MM.1S (cell line): ENCODE results near the gene ATP8B1.

Experiments
- DNase-seq: peaks from one replicate; pipeline ENCODE4 v3.0.0-alpha.2; 2015
- H2AFZ ChIP-seq: fragments of 300-600 bp; sonication (generic); 2 replicates; pipeline ENCODE4 v1.6.0; 2016; ENCODE audit warnings: antibody characterized with exemption, low read length
- H3F3A ChIP-seq: fragments of 300-600 bp; sonication (generic); 2 replicates; pipeline ENCODE4 v1.6.1; 2016; ENCODE audit warnings: mild to moderate bottlenecking, antibody characterized with exemption, low read length, moderate library complexity, mixed read lengths; ENCODE audit not compliant: insufficient read depth
- H3K27ac ChIP-seq: fragments of 300-600 bp; sonication (generic); 2 replicates; pipeline ENCODE4 v1.5.1; 2016; ENCODE audit warnings: mild to moderate bottlenecking, low read length
- H3K27me3 ChIP-seq: fragments of 300-600 bp; sonication (generic); replicated peaks from 2 replicates; pipeline ENCODE4 v1.6.0; 2016; ENCODE audit warnings: low read length; ENCODE audit not compliant: insufficient read depth
- H3K36me3 ChIP-seq: fragments of 300-600 bp; sonication (generic); replicated peaks from 2 replicates; pipeline ENCODE4 v1.6.1; 2016; ENCODE audit warnings: mild to moderate bottlenecking, low read length, mixed read lengths; ENCODE audit not compliant: insufficient read depth
- H3K4me1 ChIP-seq: fragments of 300-600 bp; sonication (generic); 2 replicates; pipeline ENCODE4 v1.6.1; 2016; ENCODE audit warnings: low read length, mixed read lengths
- H3K4me2 ChIP-seq: fragments of 300-600 bp; sonication (generic); 2 replicates; pipeline ENCODE4 v1.6.0; 2016; ENCODE audit warnings: low read depth, low read length
- H3K4me3 ChIP-seq: fragments of 300-600 bp; sonication (generic); 2 replicates; pipeline ENCODE4 v1.5.1; 2016; ENCODE audit warnings: low read length, mixed read lengths
- H3K79me2 ChIP-seq: fragments of 300-600 bp; sonication (generic); 2 replicates; pipeline ENCODE4 v1.6.1; 2016; ENCODE audit warnings: mixed run types, low read length, mixed read lengths
- H3K9ac ChIP-seq: fragments of 300-600 bp; sonication (generic); 2 replicates; pipeline ENCODE4 v1.6.1; 2016; ENCODE audit warnings: low read length, mixed read lengths
- H3K9me2 ChIP-seq: fragments of 300-600 bp; sonication (generic); replicated peaks from 2 replicates; pipeline ENCODE4 v1.6.1; 2016; ENCODE audit warnings: mild to moderate bottlenecking, low read length, mixed read lengths; ENCODE audit not compliant: insufficient read depth
- H3K9me3 ChIP-seq: fragments of 300-600 bp; sonication (generic); replicated peaks from 2 replicates; pipeline ENCODE4 v1.6.1; 2016; ENCODE audit warnings: mild to moderate bottlenecking, low read length, mixed read lengths; ENCODE audit not compliant: insufficient read depth
- H4K20me1 ChIP-seq: fragments of 300-600 bp; sonication (generic); 2 replicates; pipeline ENCODE4 v1.6.1; 2016; ENCODE audit warnings: mild to moderate bottlenecking, low read length, moderate library complexity, mixed read lengths; ENCODE audit not compliant: insufficient read depth
- CTCF ChIP-seq: fragments of 300-600 bp; sonication (generic); IDR thresholded peaks from 2 replicates; pipeline ENCODE4 v1.5.1; 2016; ENCODE audit warnings: antibody characterized with exemption, low read length, mixed read lengths
- EZH2 ChIP-seq: fragments of 300-600 bp; sonication (generic); optimal IDR thresholded peaks from 2 replicates; pipeline ENCODE3; 2017; ENCODE audit warnings: low read depth, mild to moderate bottlenecking, antibody characterized with exemption, low read length, mixed read lengths
- EZH2phosphoT487 ChIP-seq: fragments of 300-600 bp; sonication (generic); IDR thresholded peaks from 2 replicates; pipeline ENCODE4 v1.6.1; 2018; ENCODE audit warnings: antibody characterized with exemption, low read length

ATP8B1 gene

DNA sequence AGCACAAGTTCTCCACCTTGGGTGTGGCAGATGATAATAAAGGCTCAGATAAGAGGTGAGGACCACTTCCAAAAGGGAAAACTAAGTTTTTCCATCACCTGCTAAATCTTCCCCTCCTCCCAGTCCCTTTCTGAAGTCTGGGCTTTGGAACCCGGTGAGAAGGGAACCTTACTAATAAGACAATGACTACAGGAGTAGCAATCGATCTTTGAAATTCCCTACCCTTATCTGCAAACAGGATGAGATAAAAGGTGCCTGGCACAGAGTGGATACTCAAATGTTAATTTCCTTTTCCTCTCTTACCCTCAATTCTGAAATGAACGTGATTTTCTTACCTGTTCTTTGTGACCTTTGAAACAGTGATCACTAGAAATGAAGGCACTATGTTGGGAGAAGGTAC lies 111.8 kb downstream of the ATP8B1 start:
- no peaks in the 10 kb centered on the region for H4K20me1 ChIP-seq
- H3K36me3 ChIP-seq, result no peaks in the 10 kb centered on the region
- H3K9me2 ChIP-seq, result no peaks in the 10 kb centered on the region
- H3K79me2 ChIP-seq, result no peaks in the 10 kb centered on the region
- no peak overlapping the region for H3K4me3 ChIP-seq
- H3K27ac ChIP-seq, result no peak overlapping the region
- H2AFZ ChIP-seq, result no peak overlapping the region
- no peaks in the 10 kb centered on the region for H3K9me3 ChIP-seq
- TF ChIP-seq EZH2 (no peak), EZH2phosphoT487 (no peak), CTCF (no peak)
- no peak overlapping the region for H3K9ac ChIP-seq
- H3K4me2 ChIP-seq, result no peak overlapping the region
- no peaks in the 10 kb centered on the region for H3F3A ChIP-seq
- no peaks in the 10 kb centered on the region for H3K27me3 ChIP-seq
- H3K4me1 ChIP-seq, result no peaks in the 10 kb centered on the region
- DNase-seq, result no peak

GRCh38 chr18:57687970-57688369 lies 115.1 kb downstream of the ATP8B1 start:
- no peak for DNase-seq
- no peaks in the 10 kb centered on the region for H3K79me2 ChIP-seq
- H3K4me3 ChIP-seq, result no peak overlapping the region
- no peaks in the 10 kb centered on the region for H3K36me3 ChIP-seq
- no peak overlapping the region for H3K9ac ChIP-seq
- no peaks in the 10 kb centered on the region for H3K4me1 ChIP-seq
- H3K9me2 ChIP-seq, result no peaks in the 10 kb centered on the region
- H4K20me1 ChIP-seq, result no peaks in the 10 kb centered on the region
- no peak overlapping the region for H3K27ac ChIP-seq
- no peaks in the 10 kb centered on the region for H3F3A ChIP-seq
- H3K4me2 ChIP-seq, result no peak overlapping the region
- H2AFZ ChIP-seq, result no peak overlapping the region
- no peaks in the 10 kb centered on the region for H3K27me3 ChIP-seq
- no peak for TF ChIP-seq EZH2phosphoT487
- no peak for TF ChIP-seq EZH2
- TF ChIP-seq CTCF, result no peak
- H3K9me3 ChIP-seq, result no peaks in the 10 kb centered on the region

- Histone ChIP-seq H3K27me3 (no peaks in the 10 kb centered on the region), H3K4me3 (no peak overlapping the region), H3K9ac (no peak overlapping the region), H4K20me1 (no peaks in the 10 kb centered on the region), H3F3A (no peaks in the 10 kb centered on the region), H3K79me2 (no peaks in the 10 kb centered on the region), H2AFZ (no peak overlapping the region), H3K9me2 (no peaks in the 10 kb centered on the region), H3K36me3 (no peaks in the 10 kb centered on the region), H3K4me1 (no peaks in the 10 kb centered on the region), H3K27ac (no peak overlapping the region), H3K9me3 (no peaks in the 10 kb centered on the region), H3K4me2 (no peak overlapping the region)
- TF ChIP-seq EZH2phosphoT487, result no peak
- no peak for DNase-seq
Observed at GRCh38 chr18:57683470-57683869, 119.6 kb downstream of the ATP8B1 start.

DNA sequence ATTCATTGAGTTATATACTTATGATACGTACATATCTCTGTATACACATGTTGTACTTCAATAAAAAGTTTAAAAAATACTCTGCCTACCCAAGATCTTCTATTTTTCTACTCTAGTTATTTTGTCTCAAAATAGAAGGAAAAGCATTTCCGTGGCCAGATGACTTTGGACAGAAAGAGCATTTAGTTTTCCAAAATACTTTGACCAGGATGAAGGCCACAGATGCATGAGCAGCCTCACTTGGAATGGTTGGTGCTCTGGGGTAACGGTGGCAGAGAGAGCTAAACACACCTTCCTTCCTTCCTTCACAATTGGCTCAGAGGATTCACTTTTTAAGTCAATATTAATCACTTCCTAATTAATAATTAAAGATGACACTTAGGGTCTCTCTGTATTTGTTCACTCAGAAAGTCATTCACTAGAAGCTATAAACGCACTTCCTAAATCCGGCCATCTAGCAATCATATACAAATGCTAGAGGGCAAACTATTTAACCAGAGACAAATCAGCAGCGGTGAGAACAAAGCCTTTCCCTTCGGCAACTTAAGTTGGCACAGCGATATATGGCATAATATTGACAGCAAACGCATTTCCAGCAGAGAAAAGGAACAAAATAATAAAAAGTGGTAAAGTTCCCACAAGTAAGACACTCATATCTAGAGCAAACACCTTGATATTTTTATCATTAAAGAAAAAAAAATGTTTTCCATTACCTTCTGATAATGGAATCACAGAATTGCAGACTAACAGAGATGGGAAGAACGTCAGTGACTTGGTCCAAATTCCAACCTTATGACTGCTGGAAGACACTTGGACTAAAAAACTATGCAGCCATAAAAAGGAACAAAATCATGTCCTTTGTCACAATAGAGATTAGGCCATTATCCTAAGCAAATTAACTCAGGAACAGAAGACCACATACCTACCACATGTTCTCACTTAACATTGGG lies 125.6 kb downstream of the ATP8B1 start:
- Histone ChIP-seq H3K36me3 (no peaks in the 10 kb centered on the region), H3K4me3 (no peak overlapping the region), H3K9me2 (no peaks in the 10 kb centered on the region), H3K4me2 (no peak overlapping the region), H3K9ac (no peak overlapping the region), H4K20me1 (no peaks in the 10 kb centered on the region), H3K4me1 (no peaks in the 10 kb centered on the region), H3F3A (no peaks in the 10 kb centered on the region), H3K27me3 (no peaks in the 10 kb centered on the region), H3K27ac (no peak overlapping the region), H3K79me2 (no peaks in the 10 kb centered on the region), H2AFZ (no peak overlapping the region), H3K9me3 (no peaks in the 10 kb centered on the region)
- no peak for DNase-seq
- TF ChIP-seq EZH2 (no peak), EZH2phosphoT487 (no peak)
